ENCODE results near the gene SALL4. TPM values are rescaled to one million over a fixed set of nuclear protein-coding genes. Genes with fewer than 3 reads are reported as not detected.

The SALL4 gene
- under 1 TPM in 3 of 6 donors, not detected in 3; 0.51 to 0.69 (median 0.52) TPM for total RNA-seq

- DNase-seq (peak in 1 of 2 donors; percentile 81), ATAC-seq (ENCODE audit: low FRiP score in 2 of 2) (peak in 1 of 2 donors; percentile 24)
- no peak within 1 kb of the TSS for H3K27ac ChIP-seq
- peaks cover 0 to 25% (median 14%) of the 10 kb centered on the region in 4 donors for H3K27me3 ChIP-seq
- no peaks in the 10 kb centered on the region for H3K36me3 ChIP-seq
- H3K4me1 ChIP-seq, result peaks cover 19 to 30% (median 19%) of the 10 kb centered on the region in 4 donors
- 41 to 54% methylated on average over 21 to 25 of the region's 44 CpGs for WGBS, 2 donors
- H3K9me3 ChIP-seq, result no peaks in the 10 kb centered on the region
- TF ChIP-seq EP300 (IDR thresholded peaks at IDR 0.05) (no peak), POLR2A (IDR thresholded peaks at IDR 0.05) (no peak), CTCF (IDR thresholded peaks at IDR 0.05) (no peak), POLR2AphosphoS5 (IDR thresholded peaks at IDR 0.05) (no peak)
- H3K4me3 ChIP-seq, result peak within 1 kb of the TSS in 3 of 4 donors; percentile 31 to 50 (median 42)
These were observed at the start of gene SALL4 for GRCh38 chr20:51802170-51802751. TSS of gene SALL4 (minus strand) at chr20:51802521. CDS start at chr20:51802408, 113 bp downstream.

- H3K27ac ChIP-seq, result no peak overlapping the region
- no peak for TF ChIP-seq CTCF (IDR thresholded peaks at IDR 0.05)
- TF ChIP-seq POLR2A (IDR thresholded peaks at IDR 0.05), result no peak
- no peak for TF ChIP-seq POLR2AphosphoS5 (IDR thresholded peaks at IDR 0.05)
- TF ChIP-seq EP300 (IDR thresholded peaks at IDR 0.05), result no peak
- H3K4me3 ChIP-seq, result no peak overlapping the region
- no peaks in the 10 kb centered on the region for H3K27me3 ChIP-seq
- no peaks in the 10 kb centered on the region for H3K9me3 ChIP-seq
- 65 to 80% methylated on average over 2 of the region's 2 CpGs for WGBS, 2 donors
- H3K36me3 ChIP-seq, result no peaks in the 10 kb centered on the region
- no peaks in the 10 kb centered on the region for H3K4me1 ChIP-seq
- DNase-seq (no peak), ATAC-seq (ENCODE audit: low FRiP score in 2 of 2) (no peak)
These were observed 46.0 kb upstream of the SALL4 start for GRCh38 chr20:51848346-51848745.

DNA sequence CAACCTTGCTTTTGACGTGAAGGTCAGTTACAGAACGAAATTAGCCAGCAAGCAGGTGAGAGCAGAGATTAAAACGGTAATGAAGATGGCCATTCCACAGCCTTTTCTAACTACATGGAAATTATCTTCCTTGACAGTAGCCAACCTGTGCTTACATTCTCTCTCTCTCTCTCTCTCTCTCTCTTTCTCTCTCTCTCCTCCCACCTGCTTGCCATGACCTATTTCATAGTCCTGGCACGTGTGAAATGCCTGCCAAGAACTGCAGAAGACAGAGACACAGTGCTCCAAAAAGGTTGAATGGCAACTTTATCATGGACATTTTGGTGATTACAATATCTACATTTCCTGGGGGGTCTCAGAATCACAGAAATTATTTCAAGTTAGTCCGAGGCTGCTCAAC lies 38.5 kb upstream of the SALL4 start:
- H3K27me3 ChIP-seq, result no peaks in the 10 kb centered on the region
- no peak for DNase-seq
- no peak for TF ChIP-seq CTCF (IDR thresholded peaks at IDR 0.05)
- no peak for TF ChIP-seq EP300 (IDR thresholded peaks at IDR 0.05)
- TF ChIP-seq POLR2AphosphoS5 (IDR thresholded peaks at IDR 0.05), result no peak
- TF ChIP-seq POLR2A (IDR thresholded peaks at IDR 0.05), result no peak

DNA sequence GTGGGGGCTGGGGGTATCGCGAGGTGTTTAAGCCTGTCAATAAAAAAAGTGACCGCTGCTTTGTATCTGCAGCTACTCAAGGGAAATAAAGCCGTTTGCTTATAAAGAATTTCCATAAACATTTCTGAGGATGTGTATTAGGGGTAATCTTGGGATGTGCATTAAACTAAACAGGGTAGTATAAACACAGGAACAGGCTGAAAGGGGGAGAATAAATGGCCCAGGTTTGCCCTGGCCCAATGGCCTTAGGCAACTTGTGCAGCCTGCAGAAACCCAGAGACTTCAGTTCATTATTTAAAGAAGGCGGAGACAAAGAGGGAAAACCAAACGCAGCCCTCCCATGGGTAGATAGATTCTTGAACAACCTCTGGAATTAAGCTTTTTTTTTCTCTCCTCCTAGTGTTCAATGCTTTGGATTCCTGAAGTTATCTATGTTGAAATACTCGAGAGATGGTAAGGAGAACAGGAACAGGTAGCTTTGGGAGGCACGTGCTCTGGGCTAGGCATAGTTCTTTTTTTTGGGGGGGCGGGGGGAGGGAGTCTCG lies 35.6 kb upstream of the SALL4 start:
- no peak for TF ChIP-seq EP300 (IDR thresholded peaks at IDR 0.05)
- TF ChIP-seq CTCF (IDR thresholded peaks at IDR 0.05), result no peak
- no peak overlapping the region for H3K27ac ChIP-seq
- ATAC-seq (ENCODE audit: low FRiP score in 2 of 2), result no peak
- no peaks in the 10 kb centered on the region for H3K36me3 ChIP-seq
- DNase-seq, result no peak
- 62 to 69% methylated on average over 10 of the region's 10 CpGs for WGBS, 2 donors
- H3K27me3 ChIP-seq, result no peaks in the 10 kb centered on the region
- no peaks in the 10 kb centered on the region for H3K9me3 ChIP-seq
- no peak overlapping the region for H3K4me3 ChIP-seq
- no peaks in the 10 kb centered on the region for H3K4me1 ChIP-seq

More for the DNA sequence above, 38.5 kb upstream of the SALL4 start:
- Histone ChIP-seq H3K27ac (no peak overlapping the region), H3K4me1 (no peaks in the 10 kb centered on the region), H3K4me3 (no peak overlapping the region), H3K9me3 (no peaks in the 10 kb centered on the region), H3K36me3 (no peaks in the 10 kb centered on the region)
- ATAC-seq (ENCODE audit: low FRiP score in 2 of 2), result no peak
- 77 to 84% methylated on average over 5 of the region's 5 CpGs for WGBS, 2 donors

GRCh38 chr20:51837436-51837835 lies 35.1 kb upstream of the SALL4 start:
- Histone ChIP-seq H3K27ac (no peak overlapping the region), H3K9me3 (no peaks in the 10 kb centered on the region), H3K27me3 (no peaks in the 10 kb centered on the region), H3K4me1 (no peaks in the 10 kb centered on the region), H3K4me3 (no peak overlapping the region), H3K36me3 (no peaks in the 10 kb centered on the region)
- ATAC-seq (ENCODE audit: low FRiP score in 2 of 2) (no peak), DNase-seq (no peak)
- WGBS, 2 donors, result 74 to 79% methylated on average over 6 of the region's 6 CpGs
- TF ChIP-seq CTCF (IDR thresholded peaks at IDR 0.05), result no peak
- no peak for TF ChIP-seq EP300 (IDR thresholded peaks at IDR 0.05)
- TF ChIP-seq POLR2AphosphoS5 (IDR thresholded peaks at IDR 0.05), result no peak
- TF ChIP-seq POLR2A (IDR thresholded peaks at IDR 0.05), result no peak

Measured in upper lobe of left lung (tissue), 6 donors.